HEK293 (cell line): ENCODE results near the gene DSCAML1.

Experiments used
- ATF2 ChIP-seq: fragments of 450-650 bp; formaldehyde crosslinking; IDR thresholded peaks from 2 replicates; pipeline ENCODE4 v1.5.1; 2016; ENCODE audit warnings: missing biosample characterization, missing genetic modification characterization, low read depth
- ZFP3 ChIP-seq: fragments of 450-650 bp; formaldehyde crosslinking; IDR thresholded peaks from 2 replicates; pipeline ENCODE4 v1.5.1; 2016; ENCODE audit warnings: low read depth, missing biosample characterization, missing genetic modification characterization

GRCh38 chr11:117830674-117831351 lies 33.8 kb upstream of the DSCAML1 start:
- TF ChIP-seq ATF2 (tag by site-specific recombination): no peak
- TF ChIP-seq ZFP3 (tag by site-specific recombination): no peak
